Measurements from ENCODE around the gene NOS3. TPM values are rescaled to one million over a fixed set of nuclear protein-coding genes. Genes with fewer than 3 reads are reported as not detected.

Gene NOS3
- total RNA-seq, 3 donors from 2014 or later = 2.5 to 6.3 (median 6.0) TPM

DNA sequence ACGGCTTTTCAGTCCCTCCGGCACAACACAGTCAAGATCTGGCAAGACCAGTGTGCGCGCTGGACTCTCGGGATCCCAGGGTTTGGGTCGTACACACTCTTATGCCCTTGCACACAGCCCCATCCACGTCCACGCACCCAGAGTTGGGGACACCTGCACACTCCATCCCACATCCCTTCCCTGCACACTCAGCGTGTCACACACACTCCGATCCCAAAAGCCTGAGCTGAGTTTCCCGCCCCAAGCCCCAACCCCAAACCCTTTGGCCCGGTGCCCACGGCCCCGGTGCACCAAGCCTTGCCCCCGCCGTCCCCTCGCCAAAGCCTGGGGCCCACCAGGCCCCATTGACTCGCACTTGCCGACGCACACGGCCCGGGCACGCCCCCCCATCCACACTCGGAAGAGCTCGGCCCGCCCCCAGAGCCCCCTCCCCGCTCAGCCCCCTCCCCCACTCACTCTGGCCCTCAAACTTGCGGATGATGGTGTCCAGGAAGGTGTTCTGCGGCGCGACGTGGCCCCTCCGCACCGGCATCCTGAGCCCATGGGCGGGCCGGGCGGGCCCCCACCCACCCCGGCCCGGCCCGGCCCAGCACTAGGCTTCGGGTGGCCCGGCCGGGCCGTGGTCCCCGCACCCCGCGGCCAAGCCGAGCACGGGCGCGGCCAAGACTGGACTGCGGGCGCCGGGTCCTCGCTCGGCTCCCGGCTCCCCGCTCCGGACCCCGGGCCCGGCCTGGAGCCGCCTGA lies 13.3 kb upstream of the NOS3 start:
- TF ChIP-seq, protein P1, sequence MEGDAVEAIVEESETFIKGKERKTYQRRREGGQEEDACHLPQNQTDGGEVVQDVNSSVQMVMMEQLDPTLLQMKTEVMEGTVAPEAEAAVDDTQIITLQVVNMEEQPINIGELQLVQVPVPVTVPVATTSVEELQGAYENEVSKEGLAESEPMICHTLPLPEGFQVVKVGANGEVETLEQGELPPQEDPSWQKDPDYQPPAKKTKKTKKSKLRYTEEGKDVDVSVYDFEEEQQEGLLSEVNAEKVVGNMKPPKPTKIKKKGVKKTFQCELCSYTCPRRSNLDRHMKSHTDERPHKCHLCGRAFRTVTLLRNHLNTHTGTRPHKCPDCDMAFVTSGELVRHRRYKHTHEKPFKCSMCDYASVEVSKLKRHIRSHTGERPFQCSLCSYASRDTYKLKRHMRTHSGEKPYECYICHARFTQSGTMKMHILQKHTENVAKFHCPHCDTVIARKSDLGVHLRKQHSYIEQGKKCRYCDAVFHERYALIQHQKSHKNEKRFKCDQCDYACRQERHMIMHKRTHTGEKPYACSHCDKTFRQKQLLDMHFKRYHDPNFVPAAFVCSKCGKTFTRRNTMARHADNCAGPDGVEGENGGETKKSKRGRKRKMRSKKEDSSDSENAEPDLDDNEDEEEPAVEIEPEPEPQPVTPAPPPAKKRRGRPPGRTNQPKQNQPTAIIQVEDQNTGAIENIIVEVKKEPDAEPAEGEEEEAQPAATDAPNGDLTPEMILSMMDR (IDR thresholded peaks at IDR 0.05) = no peak
- Histone ChIP-seq H3K4me1 (ENCODE audit: low read depth) (peaks cover 17% of the 10 kb centered on the region), H3K4me3 (no peak overlapping the region), H3K9me3 (no peaks in the 10 kb centered on the region), H3K36me3 (ENCODE audit: low read depth) (no peaks in the 10 kb centered on the region)
- peak in 1 of 3 donors; percentile 50 for DNase-seq
- intact Hi-C loops (cut with DNase I, micrococcal nuclease) = no loop called here
- no peak for ATAC-seq

- H3K9me3 ChIP-seq = no peaks in the 10 kb centered on the region
- DNase-seq (peak in 1 of 3 donors; percentile 27), ATAC-seq (no peak)
- no peak within 1 kb of the TSS for H3K4me3 ChIP-seq
- H3K36me3 ChIP-seq (ENCODE audit: low read depth) = no peaks in the 10 kb centered on the region
- intact Hi-C loops (cut with DNase I, micrococcal nuclease) = no loop called here
- H3K4me1 ChIP-seq (ENCODE audit: low read depth) = peaks cover 17% of the 10 kb centered on the region
- TF ChIP-seq, protein P1 (IDR thresholded peaks at IDR 0.05) = no peak
Measured at GRCh38 chr7:150978126-150978789, 12.6 kb upstream of the NOS3 start, which contains the start of gene KCNH2. TSS of gene KCNH2 (minus strand) at chr7:150978321. CDS start at chr7:150977913, 408 bp downstream.

DNA sequence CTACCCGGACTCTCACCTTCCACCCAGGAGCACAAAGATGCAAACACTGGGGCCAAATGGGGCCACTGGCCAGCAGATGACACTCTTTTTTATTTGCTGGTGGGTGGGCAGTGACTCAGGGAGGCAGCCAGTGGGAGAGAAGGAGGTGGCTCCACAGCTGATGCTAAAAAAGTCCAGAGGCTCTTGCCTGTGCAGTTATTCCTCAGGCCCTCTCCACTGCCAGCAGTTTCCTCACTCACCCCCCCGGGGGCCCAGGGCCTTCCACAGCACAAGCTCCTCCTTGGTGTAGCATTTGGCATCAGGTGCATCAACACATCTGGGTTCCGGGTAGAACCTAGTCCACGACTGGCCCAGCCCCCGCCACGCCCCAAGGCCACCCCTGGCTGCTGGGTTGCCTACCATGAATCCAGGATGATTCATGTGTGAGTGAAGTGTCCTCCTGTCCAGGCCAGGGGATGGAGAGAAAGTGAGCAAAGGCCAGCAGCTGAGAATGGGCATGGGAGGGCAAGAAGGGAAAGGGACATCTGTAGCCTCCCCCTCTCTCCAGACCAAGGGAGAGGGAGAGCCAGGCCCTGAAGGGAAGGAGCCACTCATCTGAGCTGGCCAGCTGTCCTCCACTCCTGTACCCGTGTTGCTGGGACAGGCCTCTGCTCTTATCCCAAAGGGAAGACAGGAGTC lies 11.0 kb upstream of the NOS3 start:
- no peaks in the 10 kb centered on the region for H3K9me3 ChIP-seq
- TF ChIP-seq, protein P1 (IDR thresholded peaks at IDR 0.05) = no peak
- intact Hi-C loops (cut with DNase I, micrococcal nuclease) = loop anchor here in 1 of 2 donors (10.0 kb wide), 1 partner anchor 205 kb away; no protein-coding TSS in a partner anchor
- peaks cover 17% of the 10 kb centered on the region for H3K4me1 ChIP-seq (ENCODE audit: low read depth)
- DNase-seq (peak in 1 of 3 donors; percentile 23), ATAC-seq (peak; percentile 8)
- H3K4me3 ChIP-seq = no peak overlapping the region
- H3K36me3 ChIP-seq (ENCODE audit: low read depth) = no peaks in the 10 kb centered on the region

DNA sequence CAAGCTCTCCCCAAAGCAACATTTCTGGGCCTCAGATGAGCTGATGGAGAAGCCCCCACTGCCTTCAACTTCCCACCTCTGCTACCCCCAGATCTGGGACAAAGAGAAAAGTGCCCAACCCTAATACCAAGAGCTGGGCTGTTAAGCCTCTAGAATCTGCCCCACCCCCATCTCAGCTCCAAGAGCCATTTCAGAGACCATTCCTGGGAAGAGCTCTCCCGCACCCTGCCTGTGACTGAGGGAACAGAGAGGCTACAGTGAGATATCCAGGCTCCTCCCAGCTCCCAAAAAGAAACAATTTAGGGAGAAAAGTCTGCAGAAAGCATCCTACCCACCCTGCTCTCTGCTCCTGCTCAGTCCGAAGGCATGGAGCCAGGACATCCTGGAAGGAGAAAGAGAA lies 10.2 kb upstream of the NOS3 start:
- TF ChIP-seq, protein P1 (IDR thresholded peaks at IDR 0.05) = no peak
- intact Hi-C loops (cut with DNase I, micrococcal nuclease) = loop anchor here in 1 of 2 donors (10.0 kb wide), 1 partner anchor 206 kb away; no protein-coding TSS in a partner anchor

DNA sequence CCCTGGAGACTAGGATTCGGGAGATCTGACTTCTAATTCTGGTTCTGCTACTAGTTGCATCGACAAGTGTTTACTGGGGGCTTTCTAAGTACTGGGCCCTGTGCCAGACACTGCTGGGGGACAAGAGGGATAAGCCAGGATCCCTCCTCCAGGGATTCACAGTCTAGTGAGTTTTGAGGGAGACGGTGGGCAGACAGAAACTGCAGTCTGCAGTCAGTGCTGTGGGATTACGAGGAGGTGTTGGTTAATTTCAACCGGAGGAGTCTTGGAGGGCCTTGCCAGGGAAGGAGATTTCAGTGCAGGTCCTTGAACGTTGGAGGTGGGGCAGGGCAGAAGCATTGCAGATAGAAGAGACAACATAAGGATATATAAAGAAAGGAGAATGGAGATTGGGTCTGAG lies 9.2 kb upstream of the NOS3 start:
- Histone ChIP-seq H3K36me3 (ENCODE audit: low read depth) (no peaks in the 10 kb centered on the region), H3K9me3 (no peaks in the 10 kb centered on the region), H3K4me1 (ENCODE audit: low read depth) (peaks cover 7% of the 10 kb centered on the region), H3K4me3 (no peak overlapping the region)
- ATAC-seq = no peak
- TF ChIP-seq, protein P1 (IDR thresholded peaks at IDR 0.05) = no peak
- no peak for DNase-seq
- intact Hi-C loops (cut with DNase I, micrococcal nuclease) = loop anchor here in 1 of 2 donors (10.0 kb wide), 1 partner anchor 207 kb away; no protein-coding TSS in a partner anchor

More for the DNA sequence above, 10.2 kb upstream of the NOS3 start:
- Histone ChIP-seq H3K36me3 (ENCODE audit: low read depth) (no peaks in the 10 kb centered on the region), H3K9me3 (no peaks in the 10 kb centered on the region), H3K4me1 (ENCODE audit: low read depth) (peaks cover 11% of the 10 kb centered on the region), H3K4me3 (no peak overlapping the region)
- ATAC-seq (no peak), DNase-seq (no peak)
